Caco-2 (cell line): ENCODE data around the gene DCT. TPM values are rescaled to one million over a fixed set of nuclear protein-coding genes. Genes with fewer than 3 reads are reported as not detected.

Experiments
- BruUV-seq: library from RNA; stranded (reverse); fragments of 400-500 nt; replicated peaks from 2 replicates; lab custom pipeline; 2021; lab: Mats Ljungman, UMichigan
- CTCF ChIA-PET: fragments of 300-600 bp; sonication (Branson Sonifier 250); formaldehyde crosslinking; loops from one replicate; lab custom pipeline; 2022; ENCODE audit warnings: antibody characterized with exemption; lab: Charles Lee
- POLR2A ChIA-PET: fragments of 300-600 bp; sonication (Branson Sonifier 250); formaldehyde crosslinking; loops from one replicate; lab custom pipeline; 2022; ENCODE audit warnings: antibody characterized with exemption; lab: Charles Lee
- DNase-seq, 2 experiments: peaks; one replicate each; pipeline versions ENCODE4 v3.0.0 to v3.0.0-alpha.2; 2020 to 2022
- H3K27me3 ChIP-seq: replicated peaks from 2 replicates; pipeline ENCODE4 v1.6.0; 2011; ENCODE audit warnings: low read length; ENCODE audit not compliant: control insufficient read depth, insufficient read depth
- H3K36me3 ChIP-seq: 2 replicates; pipeline ENCODE4 v1.5.1; 2011; ENCODE audit warnings: low read length; ENCODE audit not compliant: control insufficient read depth, insufficient read depth
- H3K4me1 ChIP-seq: fragments of 250-450 bp; sonication (Bioruptor Pico); 2 replicates; pipeline ENCODE4 v1.5.1; 2020; ENCODE audit warnings: mild to moderate bottlenecking
- H3K4me3 ChIP-seq: 2 replicates; pipeline ENCODE4 v1.5.1; 2011; ENCODE audit warnings: low read depth, mild to moderate bottlenecking, control low read depth, low read length
- H3K9me3 ChIP-seq: fragments of 250-450 bp; sonication (Bioruptor Pico); 2 replicates; pipeline ENCODE4 v1.5.1; 2020; ENCODE audit warnings: mild to moderate bottlenecking, moderate library complexity
- H3K27ac Mint-ChIP-seq: one replicate; pipeline ENCODE4 v1.8.0; 2022; ENCODE audit warnings: mixed read lengths; ENCODE audit not compliant: unreplicated experiment
- H3K27me3 Mint-ChIP-seq: one replicate; pipeline ENCODE4 v1.8.0; 2022; ENCODE audit warnings: mixed read lengths; ENCODE audit not compliant: insufficient read depth, unreplicated experiment
- H3K36me3 Mint-ChIP-seq: one replicate; pipeline ENCODE4 v1.8.0; 2022; ENCODE audit warnings: mild to moderate bottlenecking, mixed read lengths; ENCODE audit not compliant: insufficient read depth, unreplicated experiment
- H3K4me1 Mint-ChIP-seq: one replicate; pipeline ENCODE4 v1.8.0; 2022; ENCODE audit warnings: low read depth, mixed read lengths; ENCODE audit not compliant: unreplicated experiment
- H3K4me3 Mint-ChIP-seq: one replicate; pipeline ENCODE4 v1.8.0; 2022; ENCODE audit warnings: mild to moderate bottlenecking, moderate library complexity, mixed read lengths; ENCODE audit not compliant: unreplicated experiment
- H3K9me3 Mint-ChIP-seq: one replicate; pipeline ENCODE4 v1.8.0; 2022; ENCODE audit warnings: mixed read lengths; ENCODE audit not compliant: unreplicated experiment
- CTCF ChIP-seq, 2 experiments: fragments of 200-600 bp in 1 of 2; IDR thresholded peaks; 1 replicate in 1 of 2; 2 replicates in 1 of 2; pipeline versions ENCODE4 v1.5.1 to v1.8.0; 2011 to 2022; ENCODE audit warnings: antibody characterized with exemption in 1 of 2, control low read depth in 1 of 2, inconsistent platforms in 1 of 2, low read depth in 1 of 2, low read length in 1 of 2, mild to moderate bottlenecking in 1 of 2, moderate library complexity in 1 of 2; ENCODE audit not compliant: insufficient read depth in 1 of 2, severe bottlenecking in 1 of 2, unreplicated experiment in 1 of 2
- intact Hi-C: fragments of 100-400 bp; cut with micrococcal nuclease; formaldehyde crosslinking; loops from one replicate; pipeline ENCODE4 v1.10.0; 2022; ENCODE audit not compliant: unreplicated experiment
- total RNA-seq: library from RNA; stranded (reverse); gene quantifications from 2 replicates; pipeline ENCODE4 v1.2.3, GENCODE V29; 2022

Gene DCT
- total RNA-seq, 1 experiment from 2014 or later = not detected

DNA sequence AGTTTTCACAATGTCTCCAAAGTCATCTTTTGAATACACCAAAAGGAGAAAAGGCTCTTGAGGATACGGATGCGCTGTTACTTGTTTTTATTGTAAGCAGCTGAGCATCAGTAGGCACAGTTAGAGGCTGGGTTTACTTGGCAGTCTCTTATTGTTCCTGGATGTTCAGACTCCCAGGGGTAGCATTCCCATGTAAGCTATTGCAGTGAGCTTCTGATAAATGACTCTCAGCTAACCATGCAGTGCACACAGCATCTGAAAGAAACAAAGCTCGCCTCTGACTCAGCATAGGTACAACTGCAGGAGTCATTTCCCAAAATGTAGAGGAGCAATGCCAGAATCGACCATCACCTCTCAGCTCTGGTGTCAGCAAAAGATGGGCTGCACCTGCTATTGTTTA, 84.8 kb downstream of the DCT start:
- intact Hi-C loops = no loop called here
- ChIA-PET POLR2A (no interaction called here), CTCF (no interaction called here)
- no peak overlapping the region for H3K27ac Mint-ChIP-seq
- Histone ChIP-seq H3K36me3 (no peaks in the 10 kb centered on the region), H3K4me3 (no peak overlapping the region), H3K27me3 (no peaks in the 10 kb centered on the region), H3K4me1 (no peaks in the 10 kb centered on the region), H3K9me3 (no peaks in the 10 kb centered on the region)
- H3K4me3 Mint-ChIP-seq = no peak overlapping the region
- H3K27me3 Mint-ChIP-seq = peaks cover 19% of the 10 kb centered on the region
- no peaks in the 10 kb centered on the region for H3K4me1 Mint-ChIP-seq
- no peaks in the 10 kb centered on the region for H3K36me3 Mint-ChIP-seq
- no peak for DNase-seq
- H3K9me3 Mint-ChIP-seq = no peaks in the 10 kb centered on the region
- TF ChIP-seq CTCF (IDR thresholded peaks at IDR 0.05; ENCODE audit: insufficient read depth in 1 of 2, low read depth in 1 of 2, low read length in 1 of 2, severe bottlenecking in 1 of 2, unreplicated experiment in 1 of 2) = no peak
- no TSS peak for BruUV-seq

DNA sequence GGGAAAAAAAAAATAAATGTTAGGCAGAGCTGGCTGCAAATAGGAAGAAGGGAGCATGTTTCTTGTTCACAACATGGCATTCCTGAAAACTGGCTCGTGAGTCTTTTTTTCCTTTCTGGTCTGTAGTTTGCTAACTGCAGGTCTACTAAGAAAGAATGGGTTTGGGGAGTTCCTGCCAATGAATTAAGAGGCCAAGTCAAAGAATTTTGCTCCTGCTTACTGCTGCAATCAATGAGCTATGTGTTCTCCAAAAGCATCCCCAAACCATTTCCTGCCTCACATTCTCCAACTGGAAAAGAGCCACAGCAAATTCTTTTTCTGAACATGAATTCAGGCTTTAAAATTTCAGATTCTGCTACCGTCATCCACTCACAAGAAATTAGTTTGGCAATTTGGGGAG, 88.6 kb downstream of the DCT start:
- no peak overlapping the region for H3K4me3 Mint-ChIP-seq
- H3K36me3 Mint-ChIP-seq = no peaks in the 10 kb centered on the region
- no peaks in the 10 kb centered on the region for H3K9me3 ChIP-seq
- H3K4me3 ChIP-seq = no peak overlapping the region
- POLR2A ChIA-PET = no interaction called here
- CTCF ChIA-PET = no interaction called here
- intact Hi-C loops = no loop called here
- no peaks in the 10 kb centered on the region for H3K36me3 ChIP-seq
- H3K27me3 ChIP-seq = no peaks in the 10 kb centered on the region; the same call in 1 of the 2 replicates
- H3K27me3 Mint-ChIP-seq = peaks cover 18% of the 10 kb centered on the region
- no peaks in the 10 kb centered on the region for H3K9me3 Mint-ChIP-seq
- no peak for DNase-seq
- no peaks in the 10 kb centered on the region for H3K4me1 Mint-ChIP-seq
- TF ChIP-seq CTCF (IDR thresholded peaks at IDR 0.05; ENCODE audit: insufficient read depth in 1 of 2, low read depth in 1 of 2, low read length in 1 of 2, severe bottlenecking in 1 of 2, unreplicated experiment in 1 of 2) = no peak
- no peak overlapping the region for H3K27ac Mint-ChIP-seq
- no peaks in the 10 kb centered on the region for H3K4me1 ChIP-seq
- no TSS peak for BruUV-seq

GRCh38 chr13:94389604-94390351, 89.7 kb downstream of the DCT start:
- H3K36me3 ChIP-seq = no peaks in the 10 kb centered on the region
- intact Hi-C loops = no loop called here
- no peak for DNase-seq
- no TSS peak for BruUV-seq
- Mint-ChIP-seq H3K27me3 (peaks cover 15% of the 10 kb centered on the region), H3K4me3 (no peak overlapping the region), H3K9me3 (no peaks in the 10 kb centered on the region), H3K36me3 (no peaks in the 10 kb centered on the region), H3K4me1 (no peaks in the 10 kb centered on the region), H3K27ac (no peak overlapping the region)
- no peaks in the 10 kb centered on the region; the same call in 1 of the 2 replicates for H3K27me3 ChIP-seq
- H3K4me1 ChIP-seq = no peaks in the 10 kb centered on the region
- CTCF ChIA-PET = no interaction called here
- POLR2A ChIA-PET = no interaction called here
- H3K9me3 ChIP-seq = no peaks in the 10 kb centered on the region
- no peak overlapping the region for H3K4me3 ChIP-seq
- no peak for TF ChIP-seq CTCF (IDR thresholded peaks at IDR 0.05; ENCODE audit: insufficient read depth in 1 of 2, low read depth in 1 of 2, low read length in 1 of 2, severe bottlenecking in 1 of 2, unreplicated experiment in 1 of 2)
